Measurements from ENCODE around the gene ZNF664.

DNA sequence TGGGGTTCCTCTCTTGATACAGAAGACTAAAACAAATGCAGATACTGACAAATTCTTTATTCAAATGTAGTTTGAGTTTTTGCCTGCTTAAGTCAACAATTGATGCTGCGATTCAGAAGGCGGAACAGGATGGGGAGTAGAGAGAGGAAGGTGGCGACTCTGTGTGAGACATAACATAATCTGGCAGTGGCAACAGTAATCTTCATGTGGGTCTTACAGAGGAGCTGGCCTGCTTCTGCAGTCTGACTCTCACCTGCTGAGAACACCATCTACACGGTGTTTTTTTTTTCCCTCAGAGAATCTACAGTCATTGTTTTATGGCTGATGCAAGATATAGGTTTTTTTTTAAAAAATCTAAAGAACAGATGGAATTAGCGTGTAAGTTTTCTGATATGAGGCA is 10.5 kb upstream of the ZNF664 start:
- TF ChIP-seq, protein P1, sequence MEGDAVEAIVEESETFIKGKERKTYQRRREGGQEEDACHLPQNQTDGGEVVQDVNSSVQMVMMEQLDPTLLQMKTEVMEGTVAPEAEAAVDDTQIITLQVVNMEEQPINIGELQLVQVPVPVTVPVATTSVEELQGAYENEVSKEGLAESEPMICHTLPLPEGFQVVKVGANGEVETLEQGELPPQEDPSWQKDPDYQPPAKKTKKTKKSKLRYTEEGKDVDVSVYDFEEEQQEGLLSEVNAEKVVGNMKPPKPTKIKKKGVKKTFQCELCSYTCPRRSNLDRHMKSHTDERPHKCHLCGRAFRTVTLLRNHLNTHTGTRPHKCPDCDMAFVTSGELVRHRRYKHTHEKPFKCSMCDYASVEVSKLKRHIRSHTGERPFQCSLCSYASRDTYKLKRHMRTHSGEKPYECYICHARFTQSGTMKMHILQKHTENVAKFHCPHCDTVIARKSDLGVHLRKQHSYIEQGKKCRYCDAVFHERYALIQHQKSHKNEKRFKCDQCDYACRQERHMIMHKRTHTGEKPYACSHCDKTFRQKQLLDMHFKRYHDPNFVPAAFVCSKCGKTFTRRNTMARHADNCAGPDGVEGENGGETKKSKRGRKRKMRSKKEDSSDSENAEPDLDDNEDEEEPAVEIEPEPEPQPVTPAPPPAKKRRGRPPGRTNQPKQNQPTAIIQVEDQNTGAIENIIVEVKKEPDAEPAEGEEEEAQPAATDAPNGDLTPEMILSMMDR (IDR thresholded peaks at IDR 0.05), result no peak
- TF ChIP-seq EP300 (IDR thresholded peaks at IDR 0.05), result no peak

All from tibial nerve (tissue), 4 donors.